GM12878 (cell line): Measurements from ENCODE around the gene PIGX. TPM values are rescaled to one million over a fixed set of nuclear protein-coding genes. Genes with fewer than 3 reads are reported as not detected.

Experiments used
- ATAC-seq: fragments of 200-7000 bp; cut with Tn5 transposase; 3 replicates; pipeline ENCODE4 v1.9.1; 2020; ENCODE audit warnings: mild to moderate bottlenecking, moderate library complexity
- BruUV-seq: library from RNA; stranded (reverse); fragments of 400-500 nt; replicated peaks from 2 replicates; lab custom pipeline; 2021; lab: Mats Ljungman, UMichigan
- CTCF ChIA-PET: fragments of 300-600 bp; sonication (Branson Sonifier 250); formaldehyde crosslinking; extraction: SDS; loops from one replicate; lab custom pipeline; 2021; ENCODE audit warnings: inconsistent platforms; lab: Yijun Ruan, JAX
- POLR2A ChIA-PET: fragments of 350-600 bp; formaldehyde crosslinking; extraction: SDS; loops from one replicate; lab custom pipeline; 2021; ENCODE audit warnings: inconsistent platforms; lab: Charles Lee
- RAD21 ChIA-PET: fragments of 300-600 bp; sonication (Branson Sonifier 250); formaldehyde crosslinking; loops from one replicate; lab custom pipeline; 2023; ENCODE audit warnings: antibody characterized with exemption; ENCODE audit not compliant: unreplicated experiment; lab: Charles Lee
- SMC1A ChIA-PET: fragments of 300-600 bp; sonication (Branson Sonifier 250); formaldehyde crosslinking; loops from one replicate; lab custom pipeline; 2023; ENCODE audit not compliant: unreplicated experiment, uncharacterized antibody; lab: Charles Lee
- DNase-seq: peaks from one replicate; pipeline ENCODE4 v3.0.0-alpha.2; 2011; ENCODE audit warnings: low read depth, low spot score
- FAIRE-seq: peaks from 3 replicates; lab custom pipeline; 2011; peaks lifted over from hg19 to GRCh38; lab: Jason Lieb, UNC
- H2AFZ ChIP-seq: 2 replicates; pipeline ENCODE4 v1.6.0; 2011; ENCODE audit warnings: low read depth, low read length, control low read depth; ENCODE audit not compliant: control insufficient read depth
- H3K27ac ChIP-seq: 2 replicates; pipeline ENCODE4 v1.5.1; 2011; ENCODE audit warnings: control low read depth; ENCODE audit not compliant: control insufficient read depth, insufficient read depth
- H3K27me3 ChIP-seq, 2 experiments: replicated peaks in 1 of 2; 2 replicates each; pipeline versions ENCODE4 v1.6.0 to v1.6.1; 2011; ENCODE audit warnings: low read length in 1 of 2; ENCODE audit not compliant: control insufficient read depth in 2 of 2, insufficient read depth in 2 of 2
- H3K36me3 ChIP-seq, 2 experiments: 2 replicates each; pipeline ENCODE4 v1.5.1; 2011; ENCODE audit warnings: low read length in 1 of 2; ENCODE audit not compliant: control insufficient read depth in 2 of 2, insufficient read depth in 2 of 2
- H3K4me1 ChIP-seq: 2 replicates; pipeline ENCODE4 v1.6.1; 2011; ENCODE audit warnings: mild to moderate bottlenecking, low read length, moderate library complexity, mixed read lengths; ENCODE audit not compliant: control insufficient read depth, insufficient read depth
- H3K4me2 ChIP-seq: 2 replicates; pipeline ENCODE4 v1.6.0; 2011; ENCODE audit warnings: control low read depth; ENCODE audit not compliant: control insufficient read depth, insufficient read depth
- H3K4me3 ChIP-seq: fragments of 200-600 bp; sonication (generic); 2 replicates; pipeline ENCODE4 v1.5.1; 2016
- H3K79me2 ChIP-seq: 2 replicates; pipeline ENCODE4 v1.6.0; 2011; ENCODE audit warnings: low read length; ENCODE audit not compliant: control insufficient read depth, insufficient read depth
- H3K9ac ChIP-seq: 2 replicates; pipeline ENCODE4 v1.8.0; 2011; ENCODE audit warnings: low read length, control low read depth, mixed read lengths; ENCODE audit not compliant: control insufficient read depth, insufficient read depth
- H3K9me3 ChIP-seq: replicated peaks from 3 replicates; pipeline ENCODE4 v1.5.1; 2011; ENCODE audit warnings: mild to moderate bottlenecking, low read length; ENCODE audit not compliant: control insufficient read depth, insufficient read depth
- H4K20me1 ChIP-seq: 2 replicates; pipeline ENCODE4 v1.6.0; 2011; ENCODE audit not compliant: control insufficient read depth, insufficient read depth
- CBFB ChIP-seq: IDR thresholded peaks from 2 replicates; pipeline ENCODE4 v1.6.1; 2016; ENCODE audit warnings: antibody characterized with exemption, low read depth
- DPF2 ChIP-seq: fragments of 450-650 bp; IDR thresholded peaks from 2 replicates; pipeline ENCODE4 v1.6.1; 2017; ENCODE audit warnings: mild to moderate bottlenecking
- EED ChIP-seq: sonication (generic); IDR thresholded peaks from 2 replicates; pipeline ENCODE4 v1.6.1; 2016; ENCODE audit warnings: antibody characterized with exemption, low read depth
- EGR1 ChIP-seq, 2 experiments: IDR thresholded peaks; 1 replicate in 1 of 2; 2 replicates in 1 of 2; pipeline ENCODE4 v1.6.1; 2011 to 2012; ENCODE audit warnings: low read depth in 2 of 2, low read length in 2 of 2, borderline replicate concordance in 1 of 2, mild to moderate bottlenecking in 1 of 2, moderate library complexity in 1 of 2
- ESRRA ChIP-seq: IDR thresholded peaks from 2 replicates; pipeline ENCODE4 v1.6.1; 2012; ENCODE audit warnings: mild to moderate bottlenecking, low read length, improper control_type of control experiment
- EZH2 ChIP-seq: IDR thresholded peaks from 2 replicates; pipeline ENCODE4 v1.6.1; 2012; ENCODE audit warnings: low read depth, mild to moderate bottlenecking, control low read depth, inconsistent platforms, low read length, borderline replicate concordance; ENCODE audit not compliant: control insufficient read depth
- FOS ChIP-seq: IDR thresholded peaks from 3 replicates; pipeline ENCODE4 v1.6.1; 2011; ENCODE audit warnings: borderline replicate concordance; ENCODE audit not compliant: insufficient read length; ENCODE audit errors: extremely low read depth
- GATAD2B ChIP-seq: fragments of 450-650 bp; conservative IDR thresholded peaks from 2 replicates; pipeline ENCODE4 v1.6.1; 2017; ENCODE audit warnings: low read depth, mild to moderate bottlenecking, moderate library complexity
- HDAC6 ChIP-seq: fragments of 200-600 bp; sonication (generic); IDR thresholded peaks from one replicate; pipeline ENCODE4 v1.8.0; 2017; ENCODE audit warnings: antibody characterized with exemption; ENCODE audit not compliant: unreplicated experiment
- IKZF1 ChIP-seq: fragments of 450-650 bp; conservative IDR thresholded peaks from 2 replicates; pipeline ENCODE4 v1.6.1; 2017; ENCODE audit warnings: antibody characterized with exemption, mild to moderate bottlenecking
- NBN ChIP-seq: fragments of 450-650 bp; IDR thresholded peaks from 2 replicates; pipeline ENCODE4 v1.6.1; 2016
- NR2F1 ChIP-seq: fragments of 450-650 bp; conservative IDR thresholded peaks from 2 replicates; pipeline ENCODE4 v1.6.1; 2017; ENCODE audit warnings: mild to moderate bottlenecking
- NRF1 ChIP-seq: conservative IDR thresholded peaks from 2 replicates; pipeline ENCODE4 v1.6.1; 2011; ENCODE audit warnings: mild to moderate bottlenecking, low read depth, low read length, improper control_type of control experiment
- SIX5 ChIP-seq: IDR thresholded peaks from 2 replicates; pipeline ENCODE4 v1.6.1; 2011; ENCODE audit warnings: mild to moderate bottlenecking, low read depth, low read length, moderate library complexity; ENCODE audit not compliant: severe bottlenecking
- SP1 ChIP-seq: IDR thresholded peaks from one replicate; pipeline ENCODE4 v1.6.1; 2011; ENCODE audit warnings: low read depth, low read length
- STAT3 ChIP-seq: IDR thresholded peaks from 2 replicates; pipeline ENCODE4 v1.6.1; 2011; ENCODE audit warnings: low read depth, low read length, improper control_type of control experiment
- YBX1 ChIP-seq: fragments of 450-650 bp; IDR thresholded peaks from 2 replicates; pipeline ENCODE4 v1.6.1; 2016; ENCODE audit warnings: antibody characterized with exemption
- ZNF24 ChIP-seq: fragments of 450-650 bp; IDR thresholded peaks from 2 replicates; pipeline ENCODE4 v1.6.1; 2017; ENCODE audit warnings: antibody characterized with exemption, mild to moderate bottlenecking
- WGBS: methylation state at CpG from one replicate; pipeline ENCODE4 v1.1.6; 2016; ENCODE audit warnings: low lambda C conversion rate; ENCODE audit not compliant: insufficient replicate concordance, insufficient coverage; ENCODE audit errors: missing lambda C conversion rate; 5-methylcytosine and 5-hydroxymethylcytosine counted together
- in situ Hi-C: fragments of 300-500 bp; cut with MboI; formaldehyde crosslinking; loops from 9 replicates; pipeline ENCODE4 v1.14.3; 2018; ENCODE audit warnings: mixed read lengths
- intact Hi-C: fragments of 100-400 bp; cut with micrococcal nuclease; formaldehyde crosslinking; loops from one replicate; pipeline ENCODE4 v1.14.2; 2022; ENCODE audit not compliant: unreplicated experiment
- polyA plus RNA-seq, 11 experiments: library from polyadenylated mRNA; depleted of rRNA in 4 of 11; unstranded in 6 of 11; stranded (reverse) in 5 of 11; fragments of >200 nt; fragmentation: Nextera tagmentation in 4 of 11; fragmentation: Illumina TruSeq in 1 of 11; extraction: Ambion mirVana in 4 of 11; extraction: Trizol in 1 of 11; gene quantifications; 1 replicate in 1 of 11; 2 replicates in 10 of 11; pipeline versions ENCODE4 v1.2.1 to v1.2.3, GENCODE V29; 2011 to 2016; ENCODE audit warnings: inconsistent platforms in 2 of 11, missing spikeins in 2 of 11, low read depth in 1 of 11
- total RNA-seq, 4 experiments: library from RNA; depleted of rRNA in 3 of 4; stranded (reverse); fragments of >200 nt in 3 of 4; fragmentation: Illumina TruSeq in 1 of 4; extraction: Trizol in 1 of 4; gene quantifications; 2 replicates each; pipeline versions ENCODE4 v1.2.1 to v1.2.3, GENCODE V29; 2013 to 2021
- TF ChIP-seq, protein P1 (sequence below): IDR thresholded peaks from 2 replicates; pipeline ENCODE4 v1.6.1; 2012; ENCODE audit warnings: low read depth, low read length, improper control_type of control experiment
- TF ChIP-seq, protein P2 (sequence below): fragments of 150-350 bp; IDR thresholded peaks from 2 replicates; pipeline ENCODE4 v1.6.1; 2016; ENCODE audit warnings: low read depth, low read length

PIGX gene
- total and polyA plus RNA-seq, 10 of the 15 experiments (the other 5 are each of a cell fraction or from before 2014, with no cell fraction given) = 3.8 to 40.0 (median 22.3) TPM

DNA sequence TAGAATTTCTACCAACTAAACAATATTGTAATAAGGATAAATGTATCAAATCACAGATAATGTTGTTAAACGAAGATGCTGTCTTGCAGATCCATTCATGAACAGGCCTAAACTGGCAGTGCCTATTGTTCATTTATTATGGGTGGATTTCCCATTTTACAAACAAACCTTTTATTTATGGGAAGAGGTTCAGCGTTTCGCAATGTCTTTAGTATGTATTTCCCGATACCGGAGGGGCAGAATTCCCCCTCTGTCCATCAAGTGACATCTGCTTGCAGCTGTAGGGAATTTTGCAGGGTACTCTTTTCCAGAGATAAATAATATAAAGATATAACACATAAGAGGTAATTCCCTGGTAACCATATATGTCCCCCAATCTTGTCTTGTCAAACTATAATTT, 5.8 kb upstream of the PIGX start:
- Histone ChIP-seq H3K27me3 (no peaks in the 10 kb centered on the region), H3K9ac (no peak overlapping the region), H3K79me2 (no peaks in the 10 kb centered on the region), H3K4me1 (no peaks in the 10 kb centered on the region), H2AFZ (no peak overlapping the region)
- DNase-seq = no peak
- FAIRE-seq = no peak
- 78% methylated on average over 5 of the region's 5 CpGs for WGBS
- SMC1A ChIA-PET = interaction anchor here (0.7 kb wide), 1 partner anchor 285 kb away, joined by 3 read pairs; no protein-coding TSS in a partner anchor
- RAD21 ChIA-PET = interaction anchor here (0.6 to 1.4 kb wide), 2 partner anchors 21 to 955 kb away, joined by 3 to 5 read pairs; no protein-coding TSS in a partner anchor
- in situ Hi-C loops = no loop called here
- POLR2A ChIA-PET = interaction anchor here (0.6 to 1.0 kb wide), 2 partner anchors 10 to 61 kb away, joined by 3 read pairs; no protein-coding TSS in a partner anchor
- no TSS peak for BruUV-seq
- TF ChIP-seq NBN (no peak), FOS (no peak), HDAC6 (no peak), EGR1 (IDR thresholded peaks at IDR 0.05; ENCODE audit: borderline replicate concordance in 1 of 2, low read depth in 2 of 2, low read length in 2 of 2) (no peak), STAT3 (no peak), CBFB (no peak), ESRRA (no peak), SP1 (no peak), EED (no peak), NRF1 (no peak), ZNF24 (no peak), YBX1 (no peak), SIX5 (no peak), GATAD2B (no peak), IKZF1 (no peak), DPF2 (no peak), NR2F1 (no peak), EZH2 (no peak)
- TF ChIP-seq, protein P1, sequence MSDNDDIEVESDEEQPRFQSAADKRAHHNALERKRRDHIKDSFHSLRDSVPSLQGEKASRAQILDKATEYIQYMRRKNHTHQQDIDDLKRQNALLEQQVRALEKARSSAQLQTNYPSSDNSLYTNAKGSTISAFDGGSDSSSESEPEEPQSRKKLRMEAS = no peak
- TF ChIP-seq, protein P2, sequence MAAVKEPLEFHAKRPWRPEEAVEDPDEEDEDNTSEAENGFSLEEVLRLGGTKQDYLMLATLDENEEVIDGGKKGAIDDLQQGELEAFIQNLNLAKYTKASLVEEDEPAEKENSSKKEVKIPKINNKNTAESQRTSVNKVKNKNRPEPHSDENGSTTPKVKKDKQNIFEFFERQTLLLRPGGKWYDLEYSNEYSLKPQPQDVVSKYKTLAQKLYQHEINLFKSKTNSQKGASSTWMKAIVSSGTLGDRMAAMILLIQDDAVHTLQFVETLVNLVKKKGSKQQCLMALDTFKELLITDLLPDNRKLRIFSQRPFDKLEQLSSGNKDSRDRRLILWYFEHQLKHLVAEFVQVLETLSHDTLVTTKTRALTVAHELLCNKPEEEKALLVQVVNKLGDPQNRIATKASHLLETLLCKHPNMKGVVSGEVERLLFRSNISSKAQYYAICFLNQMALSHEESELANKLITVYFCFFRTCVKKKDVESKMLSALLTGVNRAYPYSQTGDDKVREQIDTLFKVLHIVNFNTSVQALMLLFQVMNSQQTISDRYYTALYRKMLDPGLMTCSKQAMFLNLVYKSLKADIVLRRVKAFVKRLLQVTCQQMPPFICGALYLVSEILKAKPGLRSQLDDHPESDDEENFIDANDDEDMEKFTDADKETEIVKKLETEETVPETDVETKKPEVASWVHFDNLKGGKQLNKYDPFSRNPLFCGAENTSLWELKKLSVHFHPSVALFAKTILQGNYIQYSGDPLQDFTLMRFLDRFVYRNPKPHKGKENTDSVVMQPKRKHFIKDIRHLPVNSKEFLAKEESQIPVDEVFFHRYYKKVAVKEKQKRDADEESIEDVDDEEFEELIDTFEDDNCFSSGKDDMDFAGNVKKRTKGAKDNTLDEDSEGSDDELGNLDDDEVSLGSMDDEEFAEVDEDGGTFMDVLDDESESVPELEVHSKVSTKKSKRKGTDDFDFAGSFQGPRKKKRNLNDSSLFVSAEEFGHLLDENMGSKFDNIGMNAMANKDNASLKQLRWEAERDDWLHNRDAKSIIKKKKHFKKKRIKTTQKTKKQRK = no peak
- TF ChIP-seq, all 136 proteins: peak for 0
- no peaks in the 10 kb centered on the region for H4K20me1 ChIP-seq
- H3K9me3 ChIP-seq = no peaks in the 10 kb centered on the region
- intact Hi-C loops = no loop called here
- CTCF ChIA-PET = no interaction called here
- ATAC-seq = no peak
- H3K36me3 ChIP-seq = no peaks in the 10 kb centered on the region; a peak in 1 of 4 replicates
- H3K4me2 ChIP-seq = no peak overlapping the region
- H3K4me3 ChIP-seq = no peak overlapping the region
- H3K27ac ChIP-seq = no peak overlapping the region
